A673 (cell line): Measurements from ENCODE around the gene SLC15A4.

Experiments
- EZH2 ChIP-seq: fragments of 200-600 bp; sonication (generic); IDR thresholded peaks from 2 replicates; pipeline ENCODE4 v1.6.1; 2017; ENCODE audit warnings: borderline replicate concordance, low read depth, mild to moderate bottlenecking, mixed read lengths, antibody characterized with exemption, low read length; ENCODE audit not compliant: poor library complexity, severe bottlenecking
- TF ChIP-seq, protein P1 (sequence below): fragments of 300-800, 200-600 bp; sonication (generic); conservative IDR thresholded peaks from 2 replicates; pipeline ENCODE4 v1.5.1; 2017; ENCODE audit warnings: low read depth, mild to moderate bottlenecking, antibody characterized with exemption, low read length, moderate library complexity, mixed read lengths

DNA sequence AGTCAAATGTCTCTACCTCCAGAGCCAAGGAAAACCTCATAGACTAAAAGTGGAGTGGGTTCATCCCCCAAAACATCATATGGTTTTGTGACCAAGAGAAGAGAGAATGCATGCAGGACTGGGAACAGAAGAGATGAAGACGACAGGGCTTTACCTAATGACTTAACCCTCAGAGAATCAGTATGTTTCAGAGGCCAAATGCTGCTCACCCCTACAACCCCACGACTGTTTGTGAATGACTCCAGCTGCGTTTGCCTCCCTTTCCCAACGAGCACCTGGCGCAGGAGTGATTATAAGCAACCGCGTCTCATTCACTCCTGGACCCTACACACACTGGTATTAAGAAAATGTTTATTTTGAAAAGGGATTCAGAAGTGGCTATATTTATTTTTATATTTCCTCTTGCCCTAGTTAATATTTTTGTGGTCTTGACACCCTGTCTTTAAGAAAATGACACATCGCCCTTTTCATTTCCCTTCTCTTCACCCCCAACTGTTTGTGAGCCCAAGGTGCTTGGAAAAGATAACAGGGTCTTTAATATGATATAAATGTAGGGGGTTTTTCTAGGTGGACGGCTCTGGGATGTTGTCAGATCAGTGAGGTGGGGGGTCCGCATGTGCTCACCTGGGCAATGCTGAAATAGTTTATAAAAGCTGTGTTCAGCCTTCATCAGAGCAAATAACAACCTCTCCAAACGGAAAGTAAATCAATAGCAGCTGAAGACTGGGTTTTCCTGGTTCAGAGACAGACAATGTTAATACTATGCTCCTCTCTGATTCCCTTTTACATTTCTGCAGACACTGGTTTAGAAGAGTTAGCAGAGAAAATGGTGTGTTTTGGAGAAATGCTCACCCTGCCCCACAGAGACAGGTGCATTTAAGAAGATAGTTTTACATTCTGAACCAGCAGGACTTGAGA is 77.7 kb downstream of the SLC15A4 start:
- TF ChIP-seq, protein P1, sequence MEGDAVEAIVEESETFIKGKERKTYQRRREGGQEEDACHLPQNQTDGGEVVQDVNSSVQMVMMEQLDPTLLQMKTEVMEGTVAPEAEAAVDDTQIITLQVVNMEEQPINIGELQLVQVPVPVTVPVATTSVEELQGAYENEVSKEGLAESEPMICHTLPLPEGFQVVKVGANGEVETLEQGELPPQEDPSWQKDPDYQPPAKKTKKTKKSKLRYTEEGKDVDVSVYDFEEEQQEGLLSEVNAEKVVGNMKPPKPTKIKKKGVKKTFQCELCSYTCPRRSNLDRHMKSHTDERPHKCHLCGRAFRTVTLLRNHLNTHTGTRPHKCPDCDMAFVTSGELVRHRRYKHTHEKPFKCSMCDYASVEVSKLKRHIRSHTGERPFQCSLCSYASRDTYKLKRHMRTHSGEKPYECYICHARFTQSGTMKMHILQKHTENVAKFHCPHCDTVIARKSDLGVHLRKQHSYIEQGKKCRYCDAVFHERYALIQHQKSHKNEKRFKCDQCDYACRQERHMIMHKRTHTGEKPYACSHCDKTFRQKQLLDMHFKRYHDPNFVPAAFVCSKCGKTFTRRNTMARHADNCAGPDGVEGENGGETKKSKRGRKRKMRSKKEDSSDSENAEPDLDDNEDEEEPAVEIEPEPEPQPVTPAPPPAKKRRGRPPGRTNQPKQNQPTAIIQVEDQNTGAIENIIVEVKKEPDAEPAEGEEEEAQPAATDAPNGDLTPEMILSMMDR = no peak
- TF ChIP-seq EZH2 = no peak
